Right cardiac atrium (tissue), 5 donors: ENCODE results near the gene EDN3. TPM values are rescaled to one million over a fixed set of nuclear protein-coding genes. Genes with fewer than 3 reads are reported as not detected.

Experiments used
- ATAC-seq, 2 donors: fragments of 200-7000 bp; cut with Tn5 transposase; one replicate each; pipeline versions ENCODE4 v1.8.0 to v1.9.1; 2020; ENCODE audit warnings: moderate library complexity in 2 of 2, mild to moderate bottlenecking in 1 of 2
- DNase-seq, 3 donors: peaks; one replicate each; pipeline ENCODE4 v3.0.0-alpha.2; 2020
- H3K27ac ChIP-seq: one replicate; pipeline ENCODE4 v1.5.1; 2013; ENCODE audit warnings: mild to moderate bottlenecking, low read length, control low read depth, moderate library complexity
- H3K27me3 ChIP-seq: one replicate; pipeline ENCODE4 v1.6.1; 2013; ENCODE audit not compliant: control insufficient read depth, insufficient read depth
- H3K4me1 ChIP-seq: one replicate; pipeline ENCODE4 v1.6.1; 2013; ENCODE audit warnings: low read length; ENCODE audit not compliant: control insufficient read depth, insufficient read depth
- H3K4me3 ChIP-seq: one replicate; pipeline ENCODE4 v1.5.1; 2013; ENCODE audit warnings: low read length, control low read depth
- H3K9me3 ChIP-seq: one replicate; pipeline ENCODE4 v1.6.1; 2013; ENCODE audit warnings: low read length; ENCODE audit not compliant: control insufficient read depth
- WGBS: extraction: QIAGEN DNeasy Blood & Tissue Kit; methylation state at CpG from one replicate; pipeline ENCODE4 v1.1.7; 2013; 5-methylcytosine and 5-hydroxymethylcytosine counted together
- intact Hi-C, 4 donors: fragments of 100-400 bp; cut with DNase I; formaldehyde crosslinking; loops; one replicate each; pipeline versions ENCODE4 v1.11.0 to v1.14.0; 2022 to 2023
- long read RNA-seq, 4 donors: library from polyadenylated mRNA; unstranded; transcript quantifications; one replicate each; pipeline ENCODE4 v2.0.0, GENCODE V29; 2020 to 2021
- polyA plus RNA-seq: library from polyadenylated mRNA; stranded (reverse); fragments of 200-250 nt; gene quantifications from one replicate; pipeline ENCODE4 v1.2.3, GENCODE V29; 2013
- total RNA-seq, 4 donors: library from RNA; stranded (reverse); fragmentation: NEBNext Ultra II Directional; extraction: Animal tissue kit (Norgen Biotek cat#: 25700); gene quantifications; one replicate each; pipeline ENCODE4 v1.2.1, GENCODE V29; 2021
- donor health status: healthy with polysubstance abuse.
- donor health status: DM: no; HTN: yes; CAD: no.
- donor health status: DM: no; HTN: no; CAD: no.
- donor health status: DM: no; HTN: yes; CAD: no; lungs with severe emphysema.
- donor health status: DM: yes; HTN: yes; CAD: no.

Gene EDN3, protein sequence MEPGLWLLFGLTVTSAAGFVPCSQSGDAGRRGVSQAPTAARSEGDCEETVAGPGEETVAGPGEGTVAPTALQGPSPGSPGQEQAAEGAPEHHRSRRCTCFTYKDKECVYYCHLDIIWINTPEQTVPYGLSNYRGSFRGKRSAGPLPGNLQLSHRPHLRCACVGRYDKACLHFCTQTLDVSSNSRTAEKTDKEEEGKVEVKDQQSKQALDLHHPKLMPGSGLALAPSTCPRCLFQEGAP
- total RNA-seq (not detected), polyA plus RNA-seq (not detected)
- long read RNA-seq, donor 1: 0 reads
- long read RNA-seq, donor 2: 0 reads
- long read RNA-seq, donor 3: 0 reads
- long read RNA-seq, donor 4: 0 reads

DNA sequence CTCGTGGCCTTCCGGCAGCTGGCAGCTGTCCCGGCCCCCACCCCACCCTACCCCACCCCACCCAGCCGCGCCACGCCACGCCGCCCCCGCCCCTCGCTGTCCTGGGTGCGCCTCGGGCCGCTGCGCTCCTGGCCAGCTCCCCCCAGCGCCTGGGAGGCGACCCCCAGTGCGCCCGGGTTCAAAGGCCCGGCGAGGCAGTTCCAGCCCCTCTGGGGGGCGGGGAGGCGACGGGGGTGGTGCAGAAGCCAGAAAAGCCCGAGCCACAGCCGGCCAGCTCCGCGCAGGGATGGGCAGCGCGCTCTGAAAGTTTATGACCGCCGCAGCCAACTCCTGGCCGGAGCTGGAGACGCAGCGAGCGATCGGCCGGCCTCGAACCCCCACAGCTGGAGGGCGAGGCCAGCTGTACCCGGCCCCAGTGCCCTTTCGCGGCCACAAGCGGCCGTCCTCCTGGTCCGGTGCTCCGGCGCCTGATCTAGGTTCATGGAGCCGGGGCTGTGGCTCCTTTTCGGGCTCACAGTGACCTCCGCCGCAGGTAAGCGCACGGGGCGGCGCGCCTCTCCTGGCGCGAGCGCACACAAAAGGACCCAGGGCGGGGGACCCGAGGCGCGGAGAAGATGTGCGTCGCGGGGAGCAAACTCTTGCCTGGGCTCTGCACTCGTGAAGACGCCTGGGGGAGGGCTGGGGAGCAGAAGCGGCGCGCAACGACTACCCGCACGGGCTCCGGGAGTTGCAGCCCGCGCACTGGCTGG, at the start of gene EDN3:
Gene EDN3 (plus strand): TSS at position 279 of the 749 bp plus-strand sequence. CDS start 202 bp downstream, at position 481.
- Histone ChIP-seq H3K4me3 (no peak within 1 kb of the TSS), H3K27ac (no peak within 1 kb of the TSS), H3K9me3 (no peaks in the 10 kb centered on the region), H3K27me3 (no peaks in the 10 kb centered on the region), H3K4me1 (no peaks in the 10 kb centered on the region)
- ATAC-seq: no peak
- intact Hi-C loops: no loop called here
- WGBS: 2% methylated on average over 77 of the region's 77 CpGs
- no peak for DNase-seq

DNA sequence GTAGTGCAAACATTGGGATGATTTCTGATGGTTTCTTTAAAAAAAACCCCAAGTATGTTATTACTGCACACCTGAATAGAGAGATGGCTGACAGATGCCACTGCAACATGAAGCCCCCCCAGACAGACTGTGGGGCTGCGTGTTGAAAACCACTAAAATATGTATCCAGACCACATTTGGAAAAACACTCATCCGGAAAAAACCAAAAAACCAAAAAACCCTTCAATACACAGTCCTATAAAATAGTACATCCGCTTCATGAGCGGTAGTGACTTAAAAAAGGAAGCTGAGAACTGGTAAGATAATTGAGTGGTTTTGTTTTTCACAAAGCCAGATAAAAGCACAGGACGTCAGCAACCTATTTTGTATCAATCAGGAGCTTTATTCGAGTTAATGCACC, 47.1 kb upstream of the EDN3 start:
- DNase-seq: no peak
- intact Hi-C loops: no loop called here
- no peak for ATAC-seq
- Histone ChIP-seq H3K4me3 (no peak overlapping the region), H3K4me1 (no peaks in the 10 kb centered on the region), H3K27ac (no peak overlapping the region), H3K27me3 (no peaks in the 10 kb centered on the region), H3K9me3 (no peaks in the 10 kb centered on the region)
- 70% methylated on average over 6 of the region's 6 CpGs for WGBS

DNA sequence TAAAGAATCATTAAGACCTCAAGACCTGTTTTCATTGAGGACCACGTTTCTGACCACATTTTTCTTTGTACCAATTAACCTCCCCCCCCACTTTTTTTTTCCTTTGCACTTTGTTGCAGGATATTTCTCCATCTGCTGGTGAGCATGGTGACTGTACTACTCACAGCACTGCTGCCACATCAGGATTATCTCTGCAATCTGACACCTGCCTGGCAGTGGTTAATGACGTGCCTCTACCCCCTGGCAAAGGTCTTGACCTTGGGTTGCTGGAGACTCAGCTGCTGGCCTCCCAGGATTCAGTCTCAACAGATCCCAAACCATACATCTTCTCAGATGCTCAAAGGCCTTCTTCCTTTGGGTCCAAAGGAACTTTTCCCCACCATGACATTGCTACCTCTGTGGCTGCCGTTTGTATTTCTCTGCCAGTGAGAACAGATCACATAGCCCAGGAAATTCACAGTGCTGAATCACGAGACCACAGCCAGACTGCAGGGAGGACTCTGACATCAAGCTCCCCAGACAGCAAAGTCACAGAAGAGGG, 46.6 kb upstream of the EDN3 start:
- H3K27me3 ChIP-seq: no peaks in the 10 kb centered on the region
- ATAC-seq (no peak), DNase-seq (no peak)
- H3K4me1 ChIP-seq: no peaks in the 10 kb centered on the region
- no peak overlapping the region for H3K27ac ChIP-seq
- H3K9me3 ChIP-seq: no peaks in the 10 kb centered on the region
- WGBS: 27% methylated on average over 4 of the region's 4 CpGs
- intact Hi-C loops: no loop called here
- no peak overlapping the region for H3K4me3 ChIP-seq

DNA sequence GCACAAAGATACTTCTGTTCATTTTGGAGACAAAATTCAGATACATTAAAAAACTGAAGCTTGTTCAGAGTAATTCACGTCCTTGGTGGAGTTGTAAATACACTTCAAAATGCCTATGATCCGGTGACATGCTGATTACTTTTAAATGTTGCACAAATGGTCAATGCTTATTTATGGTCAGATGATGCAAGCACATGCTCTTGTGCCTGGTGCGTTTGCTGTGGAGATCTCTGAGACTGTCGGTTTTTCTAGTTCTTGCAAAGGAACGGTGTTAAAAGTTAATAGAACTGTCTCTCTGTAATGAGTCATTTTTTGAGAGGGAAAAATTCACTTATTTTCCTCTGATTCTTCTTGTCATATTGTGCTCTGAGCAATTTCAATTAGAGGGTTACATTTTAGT, 45.2 kb upstream of the EDN3 start:
- no peaks in the 10 kb centered on the region for H3K9me3 ChIP-seq
- no peaks in the 10 kb centered on the region for H3K4me1 ChIP-seq
- intact Hi-C loops: no loop called here
- H3K4me3 ChIP-seq: no peak overlapping the region
- 84% methylated on average over 5 of the region's 5 CpGs for WGBS
- ATAC-seq (no peak), DNase-seq (no peak)
- no peaks in the 10 kb centered on the region for H3K27me3 ChIP-seq
- no peak overlapping the region for H3K27ac ChIP-seq

DNA sequence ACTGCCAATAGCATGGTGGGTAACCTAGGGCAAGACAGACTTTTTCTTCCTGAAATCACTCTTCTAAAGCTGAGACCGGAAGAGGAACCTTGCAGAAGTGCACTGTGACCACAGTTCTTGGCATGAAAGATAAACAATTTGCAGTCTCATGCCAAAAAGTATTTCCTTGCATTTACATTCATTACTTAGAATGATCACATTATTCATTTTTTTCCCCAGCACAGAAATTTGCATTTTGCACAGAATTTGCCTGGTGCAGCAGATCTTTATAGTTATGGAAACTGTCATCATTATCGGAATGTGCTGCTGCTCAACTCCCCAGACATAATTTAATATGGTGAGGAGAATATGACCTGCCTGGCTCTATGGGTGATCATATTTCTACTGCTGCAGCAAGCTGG, 42.2 kb upstream of the EDN3 start:
- 59% methylated on average over 2 of the region's 2 CpGs for WGBS
- no peaks in the 10 kb centered on the region for H3K27me3 ChIP-seq
- no peak overlapping the region for H3K27ac ChIP-seq
- H3K4me1 ChIP-seq: no peaks in the 10 kb centered on the region
- intact Hi-C loops: no loop called here
- DNase-seq (no peak), ATAC-seq (no peak)
- peaks cover 1% of the 10 kb centered on the region for H3K9me3 ChIP-seq
- H3K4me3 ChIP-seq: no peak overlapping the region

DNA sequence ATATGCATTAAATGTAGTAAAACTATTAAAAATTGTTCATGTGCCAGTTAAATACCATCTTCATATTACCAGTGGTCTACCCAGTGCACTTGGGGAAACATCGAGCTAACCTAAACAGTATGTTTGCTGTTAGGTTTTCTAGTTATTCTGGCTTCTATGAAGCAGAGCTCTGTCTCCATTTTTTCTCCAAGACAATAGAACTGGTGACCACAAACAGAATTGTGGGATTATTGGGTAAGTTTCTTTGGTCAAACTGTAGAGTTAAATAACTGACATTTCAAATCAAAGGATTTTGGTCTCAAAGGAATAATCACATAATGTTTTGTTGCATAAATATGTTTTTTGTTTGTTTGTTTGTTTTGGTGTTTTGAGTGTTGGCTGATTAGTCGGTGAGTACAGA, 40.5 kb upstream of the EDN3 start:
- no peak for DNase-seq
- Histone ChIP-seq H3K27me3 (peaks cover 3% of the 10 kb centered on the region), H3K9me3 (peaks cover 1% of the 10 kb centered on the region)

DNA sequence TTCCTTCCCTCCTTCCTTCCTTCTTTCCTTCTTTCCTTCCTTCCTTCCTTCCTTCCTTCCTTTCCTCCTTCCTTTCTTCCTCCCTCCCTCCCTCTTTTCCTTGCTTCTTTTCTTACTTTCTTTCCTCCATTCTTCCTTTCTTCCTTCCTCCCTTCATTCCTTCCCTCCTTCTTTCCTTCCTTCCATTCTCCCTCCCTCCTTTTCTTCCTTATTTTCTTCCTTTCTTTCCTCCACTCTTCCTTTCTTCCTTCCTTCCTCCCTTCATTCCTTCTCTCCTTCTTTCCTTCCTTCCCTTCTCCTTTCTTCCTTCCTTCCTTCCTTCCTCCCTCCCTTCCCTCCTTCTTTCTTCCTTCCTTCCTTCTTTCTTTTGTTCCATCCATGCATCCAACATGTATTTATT, 35.1 kb upstream of the EDN3 start:
- Histone ChIP-seq H3K27ac (no peak overlapping the region), H3K9me3 (peaks cover 1% of the 10 kb centered on the region), H3K4me1 (no peaks in the 10 kb centered on the region), H3K4me3 (no peak overlapping the region), H3K27me3 (peaks cover 5% of the 10 kb centered on the region)
- intact Hi-C loops: no loop called here
- no peak for DNase-seq
- ATAC-seq: no peak

More for the DNA sequence above, 40.5 kb upstream of the EDN3 start:
- no peak for ATAC-seq
- WGBS: 79% methylated on average over 2 of the region's 2 CpGs
- no peak overlapping the region for H3K27ac ChIP-seq
- H3K4me1 ChIP-seq: no peaks in the 10 kb centered on the region
- no peak overlapping the region for H3K4me3 ChIP-seq
- intact Hi-C loops: no loop called here

DNA sequence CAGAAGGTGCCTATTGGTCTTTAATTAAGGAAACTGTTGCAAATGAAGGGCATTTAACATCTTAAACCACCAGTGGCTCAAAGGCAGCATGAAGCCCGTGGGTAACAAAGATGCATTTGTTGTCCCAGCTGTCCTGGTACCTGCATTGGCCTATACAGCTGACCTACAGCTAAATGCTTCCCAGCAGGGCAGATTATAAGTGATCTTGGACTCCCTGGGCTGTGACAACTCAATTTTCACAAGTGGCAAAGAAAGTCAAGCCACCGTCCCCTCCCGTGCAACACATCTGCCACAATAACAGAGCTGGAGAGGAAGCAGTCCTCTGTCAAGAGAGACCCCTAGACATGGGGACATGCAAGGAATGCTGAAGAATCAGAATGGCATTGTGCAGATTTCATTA, 31.5 kb upstream of the EDN3 start:
- Histone ChIP-seq H3K9me3 (no peaks in the 10 kb centered on the region), H3K4me1 (no peaks in the 10 kb centered on the region), H3K4me3 (no peak overlapping the region), H3K27ac (no peak overlapping the region), H3K27me3 (peaks cover 2% of the 10 kb centered on the region)
- 47% methylated on average over 3 of the region's 3 CpGs for WGBS
- DNase-seq (no peak), ATAC-seq (no peak)
- intact Hi-C loops: no loop called here

DNA sequence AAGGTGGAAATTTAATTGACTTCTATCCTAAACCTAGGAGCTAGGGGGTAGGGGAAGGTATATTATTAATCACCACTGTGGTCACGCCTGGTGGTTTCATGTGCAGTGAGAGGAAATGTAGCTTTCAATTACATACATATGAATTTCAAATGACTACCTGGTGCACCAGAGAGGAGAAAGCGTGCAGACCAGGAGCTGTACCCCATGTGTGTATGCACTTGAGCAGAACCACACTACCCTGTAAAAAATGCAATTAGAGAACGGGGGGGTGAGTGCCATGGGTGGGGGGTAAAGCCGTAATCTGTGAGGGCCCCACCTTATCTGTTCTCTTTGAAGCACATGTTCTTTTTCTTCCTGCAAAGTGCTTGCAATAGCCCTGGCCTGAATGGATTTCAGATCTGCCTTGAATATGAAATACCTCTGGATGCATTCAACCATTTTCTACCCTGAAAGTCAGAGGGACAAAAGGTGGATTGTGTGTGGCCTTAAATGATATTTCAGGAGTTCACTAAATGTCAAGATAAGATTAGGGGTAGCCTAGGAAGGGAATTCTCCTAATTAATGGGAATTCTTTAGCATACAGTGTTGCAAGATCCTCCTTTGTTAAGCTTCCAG, 30.9 kb upstream of the EDN3 start:
- Histone ChIP-seq H3K4me1 (no peaks in the 10 kb centered on the region), H3K27ac (no peak overlapping the region), H3K4me3 (no peak overlapping the region), H3K27me3 (peaks cover 2% of the 10 kb centered on the region), H3K9me3 (no peaks in the 10 kb centered on the region)
- no peak for ATAC-seq
- 47% methylated on average over 4 of the region's 4 CpGs for WGBS
- DNase-seq: no peak
- intact Hi-C loops: no loop called here

DNA sequence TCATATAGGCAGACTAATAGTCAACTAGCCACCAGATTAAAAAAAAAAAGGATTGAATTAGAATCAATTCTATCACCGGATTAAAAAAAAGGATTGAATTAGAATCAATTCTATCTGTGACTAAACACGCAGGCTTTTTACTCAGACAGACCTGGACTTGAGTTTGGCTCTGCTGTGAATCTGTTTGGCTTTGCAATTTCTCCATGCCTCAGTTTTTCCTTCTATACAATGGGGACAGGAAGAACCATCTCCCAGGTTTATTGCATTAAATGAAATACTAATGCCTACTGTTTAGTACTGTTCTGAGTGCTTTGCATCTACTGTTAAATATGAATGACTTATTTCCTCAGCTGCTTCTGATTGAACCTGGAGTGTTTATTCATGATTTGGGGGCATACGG, 30.0 kb upstream of the EDN3 start:
- Histone ChIP-seq H3K27ac (no peak overlapping the region), H3K27me3 (peaks cover 2% of the 10 kb centered on the region), H3K4me3 (no peak overlapping the region), H3K4me1 (no peaks in the 10 kb centered on the region), H3K9me3 (no peaks in the 10 kb centered on the region)
- intact Hi-C loops: no loop called here
- no peak for DNase-seq
- ATAC-seq: no peak
- WGBS: 76% methylated on average over 3 of the region's 3 CpGs

DNA sequence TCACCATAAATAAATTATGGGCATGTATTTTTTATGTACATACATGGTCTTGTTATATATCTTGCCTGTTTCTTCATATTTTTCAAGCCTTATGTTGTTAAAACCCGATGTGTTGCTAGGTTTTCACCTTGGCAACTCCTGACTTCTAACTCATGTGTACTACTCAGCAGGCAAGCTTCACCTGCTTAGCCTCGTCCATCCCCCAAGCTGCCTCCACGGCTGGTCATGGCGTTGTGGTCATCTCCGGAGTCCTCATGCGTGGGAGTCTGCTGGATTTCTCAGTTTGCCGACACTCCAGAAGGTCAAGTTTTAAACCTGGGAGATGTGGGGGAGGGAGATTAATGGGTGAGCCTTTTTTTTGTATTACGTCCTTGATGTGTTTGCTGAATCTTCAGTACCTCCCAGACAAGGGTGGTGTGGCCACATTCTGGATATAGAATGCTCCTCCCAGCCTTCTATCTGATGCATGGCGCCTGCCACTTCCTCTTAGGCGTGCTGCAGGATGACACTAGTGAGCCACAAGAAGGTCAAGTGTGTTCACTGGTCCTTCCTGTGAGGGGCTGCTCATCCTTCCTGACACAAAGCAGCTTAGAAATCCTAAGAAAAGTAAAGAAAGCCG, 26.6 kb upstream of the EDN3 start:
- no peak overlapping the region for H3K4me3 ChIP-seq
- intact Hi-C loops: no loop called here
- H3K27me3 ChIP-seq: peaks cover 1% of the 10 kb centered on the region
- no peak for ATAC-seq
- no peaks in the 10 kb centered on the region for H3K4me1 ChIP-seq
- H3K27ac ChIP-seq: no peak overlapping the region
- DNase-seq: no peak
- H3K9me3 ChIP-seq: no peaks in the 10 kb centered on the region
- WGBS: 44% methylated on average over 11 of the region's 11 CpGs
